Mucosa of rectum (tissue), 2 donors: Measurements from ENCODE around the gene IL22RA1.

Source experiments
- H3K27ac ChIP-seq, 2 donors: one replicate each; pipeline ENCODE4 v1.7.0; 2013; ENCODE audit warnings: inconsistent platforms in 2 of 2, low read depth in 2 of 2, low read length in 2 of 2
- H3K27me3 ChIP-seq, 2 donors: one replicate each; pipeline ENCODE4 v1.7.0; 2013; ENCODE audit warnings: low read length in 2 of 2; ENCODE audit not compliant: control insufficient read depth in 2 of 2, insufficient read depth in 2 of 2
- H3K36me3 ChIP-seq, 2 donors: one replicate each; pipeline ENCODE4 v1.7.0; 2013; ENCODE audit warnings: low read length in 2 of 2; ENCODE audit not compliant: control insufficient read depth in 2 of 2, insufficient read depth in 2 of 2
- H3K4me1 ChIP-seq, 2 donors: one replicate each; pipeline ENCODE4 v1.7.0; 2013; ENCODE audit warnings: low read length in 2 of 2, mild to moderate bottlenecking in 1 of 2; ENCODE audit not compliant: control insufficient read depth in 2 of 2, insufficient read depth in 2 of 2
- H3K4me3 ChIP-seq, 2 donors: one replicate each; pipeline ENCODE4 v1.7.0; 2013; ENCODE audit warnings: low read length in 2 of 2
- H3K9ac ChIP-seq, 2 donors: one replicate each; pipeline ENCODE4 v1.7.0; 2013; ENCODE audit warnings: low read length in 2 of 2, low read depth in 1 of 2, mild to moderate bottlenecking in 1 of 2
- H3K9me3 ChIP-seq, 2 donors: one replicate each; pipeline ENCODE4 v1.7.0; 2013; ENCODE audit warnings: low read length in 2 of 2; ENCODE audit not compliant: control insufficient read depth in 2 of 2
- donor health status: healthy.
- donor health status: Normal muscosa, but diverticular disease.

IL22RA1 gene

GRCh38 chr1:24108334-24109165 is 34.4 kb downstream of the IL22RA1 start:
- Histone ChIP-seq H3K9ac (peak overlapping the region; percentile 24 to 62), H3K4me1 (peaks cover 19 to 32% of the 10 kb centered on the region in 2 donors), H3K9me3 (no peaks in the 10 kb centered on the region), H3K27me3 (peaks cover 0 to 2% of the 10 kb centered on the region in 2 donors), H3K4me3 (peak overlapping the region; percentile 48 to 51), H3K27ac (peak overlapping the region; percentile 71 to 78), H3K36me3 (no peaks in the 10 kb centered on the region)

DNA sequence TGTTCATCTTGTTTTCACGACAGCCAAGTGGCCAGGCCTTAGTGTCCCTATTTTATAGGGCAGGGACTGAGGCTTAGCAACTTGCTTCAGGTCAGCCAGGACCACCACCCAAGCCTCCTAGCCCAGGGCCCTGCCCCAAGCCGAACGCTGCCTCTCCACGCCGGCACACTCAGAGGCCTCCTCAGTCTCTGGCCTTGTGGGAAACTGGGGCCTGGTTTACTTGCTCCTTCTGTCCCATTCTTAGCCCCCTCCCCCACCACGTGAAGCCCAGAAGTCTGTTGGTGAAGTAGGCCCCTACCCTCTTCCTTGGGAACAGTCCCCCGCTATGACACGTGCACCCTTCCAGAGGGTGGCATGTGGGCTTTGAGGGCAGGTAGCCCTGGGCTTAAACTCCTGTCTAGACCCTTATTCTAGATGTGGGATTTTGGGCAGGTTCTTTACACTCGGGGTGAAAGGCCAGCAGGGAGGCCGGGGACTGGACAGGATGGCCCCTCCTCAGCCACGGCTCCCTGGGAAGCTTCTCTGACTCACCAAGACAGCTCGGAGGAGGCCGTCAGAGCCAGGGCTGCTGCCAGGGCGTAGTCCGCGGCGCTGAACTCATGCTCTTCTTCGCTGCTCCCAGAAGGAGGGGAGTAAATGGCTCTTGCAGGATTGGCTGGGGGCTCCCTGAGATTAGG is 35.3 kb downstream of the IL22RA1 start:
- Histone ChIP-seq H3K4me1 (peaks cover 17 to 24% of the 10 kb centered on the region in 2 donors), H3K27me3 (peaks cover 0 to 2% of the 10 kb centered on the region in 2 donors), H3K36me3 (no peaks in the 10 kb centered on the region), H3K9me3 (no peaks in the 10 kb centered on the region), H3K27ac (peak overlapping the region; percentile 71 to 78), H3K4me3 (peak overlapping the region; percentile 37 to 51), H3K9ac (peak overlapping the region; percentile 24 to 61)

GRCh38 chr1:24105368-24106160 is 37.4 kb downstream of the IL22RA1 start:
- no peak overlapping the region for H3K4me3 ChIP-seq
- no peaks in the 10 kb centered on the region for H3K27me3 ChIP-seq
- no peak overlapping the region for H3K9ac ChIP-seq
- no peaks in the 10 kb centered on the region for H3K9me3 ChIP-seq
- H3K4me1 ChIP-seq, result peaks cover 15 to 18% of the 10 kb centered on the region in 2 donors
- H3K36me3 ChIP-seq, result no peaks in the 10 kb centered on the region
- peak overlapping the region in 1 of 2 donors; percentile 29 for H3K27ac ChIP-seq

GRCh38 chr1:24104854-24105253 is 38.1 kb downstream of the IL22RA1 start:
- Histone ChIP-seq H3K36me3 (no peaks in the 10 kb centered on the region), H3K4me1 (peaks cover 15 to 18% of the 10 kb centered on the region in 2 donors), H3K27ac (no peak overlapping the region), H3K27me3 (no peaks in the 10 kb centered on the region), H3K9ac (no peak overlapping the region), H3K9me3 (no peaks in the 10 kb centered on the region), H3K4me3 (no peak overlapping the region)

DNA sequence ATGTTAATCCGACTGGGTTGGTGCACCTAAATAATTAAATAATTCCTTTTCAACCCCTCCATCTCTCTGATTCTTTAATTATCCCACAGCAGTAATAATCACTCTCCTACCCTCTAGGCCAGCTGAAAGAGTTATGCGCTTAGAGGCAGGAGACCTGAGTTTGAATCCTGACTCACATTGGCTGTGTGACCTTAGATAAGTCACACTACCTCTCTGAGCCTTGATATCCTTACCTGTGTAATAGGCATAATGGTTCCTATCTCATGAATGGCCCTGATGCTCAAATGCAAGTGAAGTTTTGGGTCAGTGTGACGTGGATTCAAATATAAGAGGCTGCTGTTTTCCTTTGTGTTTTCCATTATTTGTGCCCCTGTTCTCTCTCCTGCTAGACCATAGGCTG is 39.1 kb downstream of the IL22RA1 start:
- no peaks in the 10 kb centered on the region for H3K9me3 ChIP-seq
- no peaks in the 10 kb centered on the region for H3K36me3 ChIP-seq
- H3K4me1 ChIP-seq, result peaks cover 15 to 16% of the 10 kb centered on the region in 2 donors
- no peak overlapping the region for H3K9ac ChIP-seq
- H3K27me3 ChIP-seq, result no peaks in the 10 kb centered on the region
- H3K4me3 ChIP-seq, result no peak overlapping the region
- H3K27ac ChIP-seq, result no peak overlapping the region

DNA sequence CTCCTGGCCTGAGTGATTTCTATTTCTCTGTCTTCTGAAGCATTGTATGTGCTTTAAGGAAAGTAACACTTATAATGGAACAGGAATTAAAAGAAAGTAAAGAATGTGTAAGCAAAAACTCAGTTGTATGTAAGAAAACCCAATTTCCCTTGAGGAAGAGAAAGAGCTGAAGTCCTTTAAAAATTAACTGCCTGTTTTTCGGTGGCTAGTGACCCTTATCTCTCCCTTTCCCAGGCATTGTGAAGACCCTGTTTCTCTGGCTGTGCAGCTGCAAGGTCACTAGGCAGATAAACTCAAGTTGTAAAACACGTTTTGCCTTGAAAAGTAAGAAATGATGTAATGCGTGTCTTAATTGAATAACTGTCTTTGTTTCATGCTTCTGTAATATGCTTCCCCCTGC is 39.5 kb downstream of the IL22RA1 start:
- H3K27ac ChIP-seq, result no peak overlapping the region
- H3K4me3 ChIP-seq, result no peak overlapping the region
- peaks cover 11% of the 10 kb centered on the region in 2 donors for H3K4me1 ChIP-seq
- H3K36me3 ChIP-seq, result no peaks in the 10 kb centered on the region
- H3K27me3 ChIP-seq, result no peaks in the 10 kb centered on the region
- H3K9me3 ChIP-seq, result no peaks in the 10 kb centered on the region
- no peak overlapping the region for H3K9ac ChIP-seq

DNA sequence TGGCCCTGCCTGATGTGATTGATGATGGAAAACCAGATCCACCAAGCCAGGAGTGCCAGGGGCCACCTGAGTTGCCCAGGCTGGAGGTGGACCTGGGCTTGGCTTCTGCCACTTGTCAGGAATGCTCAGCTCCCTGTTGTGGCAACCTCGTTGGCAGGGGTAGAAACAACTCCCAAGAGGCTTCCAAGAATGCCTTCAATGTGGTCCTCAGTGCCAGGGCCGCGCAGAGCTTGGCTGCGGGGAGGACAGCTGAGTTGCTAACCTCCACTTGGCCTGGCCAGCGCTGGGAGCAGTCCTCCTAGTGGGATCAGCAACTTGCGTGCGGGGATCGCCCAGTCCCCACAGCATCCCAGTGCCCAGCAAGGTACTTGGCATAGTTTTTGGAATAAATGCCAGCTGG is 40.0 kb downstream of the IL22RA1 start:
- Histone ChIP-seq H3K9ac (no peak overlapping the region), H3K4me1 (peaks cover 7 to 8% of the 10 kb centered on the region in 2 donors)

DNA sequence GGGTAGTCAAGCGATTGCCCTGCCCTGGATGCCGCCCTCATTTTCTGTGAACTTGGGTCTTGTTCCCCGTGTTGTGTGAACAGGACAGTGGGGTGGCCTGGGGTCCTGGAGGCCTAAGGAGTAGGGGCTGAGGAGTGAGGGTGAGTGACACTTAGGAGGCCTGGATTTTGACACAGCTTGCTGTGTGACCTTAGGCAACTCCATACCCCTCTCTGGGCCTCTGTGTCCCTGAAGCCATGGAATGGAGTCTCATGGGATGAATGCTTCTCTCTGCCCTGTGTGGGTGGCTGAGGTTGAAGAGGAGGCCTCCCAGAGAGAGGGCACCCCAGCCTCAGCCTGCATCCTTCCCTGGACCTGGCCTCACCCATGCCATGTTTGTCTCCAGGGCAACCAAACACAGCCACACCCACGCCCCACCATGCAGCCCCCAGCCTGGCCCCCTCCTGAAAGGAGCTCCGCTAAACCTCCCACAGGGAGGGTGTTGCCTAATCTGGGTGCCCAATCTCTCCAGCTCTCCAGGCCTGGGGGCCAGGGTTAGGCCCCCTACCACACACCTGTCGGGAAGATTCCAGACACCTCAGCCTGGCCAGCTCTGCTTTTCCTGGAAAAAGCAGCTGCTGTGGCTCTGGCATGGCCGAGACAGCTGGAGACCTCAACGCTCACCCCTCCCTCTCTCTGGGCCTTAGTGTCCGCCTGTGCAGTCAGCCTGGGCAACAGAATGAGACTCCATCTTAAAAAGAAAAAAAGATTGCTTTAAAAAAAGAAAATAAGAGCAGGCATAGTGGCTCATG is 40.9 kb downstream of the IL22RA1 start:
- Histone ChIP-seq H3K36me3 (no peaks in the 10 kb centered on the region), H3K27me3 (no peaks in the 10 kb centered on the region), H3K9ac (no peak overlapping the region), H3K9me3 (no peaks in the 10 kb centered on the region), H3K4me1 (peaks cover 3 to 4% of the 10 kb centered on the region in 2 donors), H3K4me3 (no peak overlapping the region), H3K27ac (no peak overlapping the region)

More for the DNA sequence above, 40.0 kb downstream of the IL22RA1 start:
- Histone ChIP-seq H3K27me3 (no peaks in the 10 kb centered on the region), H3K27ac (no peak overlapping the region), H3K36me3 (no peaks in the 10 kb centered on the region), H3K4me3 (no peak overlapping the region), H3K9me3 (no peaks in the 10 kb centered on the region)

- no peak overlapping the region for H3K27ac ChIP-seq
- H3K36me3 ChIP-seq, result no peaks in the 10 kb centered on the region
- no peak overlapping the region for H3K4me3 ChIP-seq
- no peaks in the 10 kb centered on the region for H3K9me3 ChIP-seq
- peaks cover 3 to 4% of the 10 kb centered on the region in 2 donors for H3K4me1 ChIP-seq
- H3K27me3 ChIP-seq, result no peaks in the 10 kb centered on the region
- H3K9ac ChIP-seq, result no peak overlapping the region
Measured at GRCh38 chr1:24100945-24101737, 41.8 kb downstream of the IL22RA1 start.
